NCI-H1092 treated with DMSO at 0.1 percent for 48 hours (cell line): ENCODE data around the gene ARHGAP22.

Experiments used
- DNase-seq: peaks from one replicate; lab custom pipeline; 2025; lab: John Stamatoyannopoulos, UW

ARHGAP22 gene

GRCh38 chr10:48496831-48497779, 107.8 kb downstream of the ARHGAP22 start:
- DNase-seq, result no peak

GRCh38 chr10:48496105-48496830, 108.6 kb downstream of the ARHGAP22 start:
- no peak for DNase-seq

GRCh38 chr10:48495282-48496045, 109.4 kb downstream of the ARHGAP22 start:
- no peak for DNase-seq

GRCh38 chr10:48494611-48495010, 110.3 kb downstream of the ARHGAP22 start:
- DNase-seq, result no peak

GRCh38 chr10:48494073-48494472, 110.8 kb downstream of the ARHGAP22 start:
- no peak for DNase-seq

- no peak for DNase-seq
Measured at GRCh38 chr10:48493083-48493871, 111.6 kb downstream of the ARHGAP22 start.

GRCh38 chr10:48492201-48492600, 112.7 kb downstream of the ARHGAP22 start:
- DNase-seq, result no peak

- DNase-seq, result no peak
Measured at GRCh38 chr10:48491392-48492139, 113.3 kb downstream of the ARHGAP22 start.

- no peak for DNase-seq
Measured at GRCh38 chr10:48490946-48491345, 113.9 kb downstream of the ARHGAP22 start.

- no peak for DNase-seq
Measured at GRCh38 chr10:48490571-48490940, 114.3 kb downstream of the ARHGAP22 start.

GRCh38 chr10:48489099-48489498, 115.8 kb downstream of the ARHGAP22 start:
- DNase-seq, result no peak

GRCh38 chr10:48487244-48487643, 117.6 kb downstream of the ARHGAP22 start:
- no peak for DNase-seq

GRCh38 chr10:48485711-48486110, 119.2 kb downstream of the ARHGAP22 start:
- no peak for DNase-seq

- DNase-seq, result no peak
Measured at GRCh38 chr10:48484911-48485310, 120.0 kb downstream of the ARHGAP22 start.

- no peak for DNase-seq
Measured at GRCh38 chr10:48482207-48482606, 122.7 kb downstream of the ARHGAP22 start.

- no peak for DNase-seq
Measured at GRCh38 chr10:48481385-48481784, 123.5 kb downstream of the ARHGAP22 start.

GRCh38 chr10:48480397-48481374, 124.2 kb downstream of the ARHGAP22 start:
- no peak for DNase-seq

- no peak for DNase-seq
Measured at GRCh38 chr10:48478980-48479811, 125.7 kb downstream of the ARHGAP22 start.

GRCh38 chr10:48478469-48478868, 126.4 kb downstream of the ARHGAP22 start:
- no peak for DNase-seq
